ENCODE data around the gene CANT1.
A peak's percentile ranks its signal among the peaks of the same experiment; 100 is the strongest.

CANT1 gene

GRCh38 chr17:79009397-79010303, at the start of gene CANT1:
CANT1 (minus strand) TSS chr17:79009764; CDS start chr17:78997622, 12,142 bp downstream.
- peak; percentile 74 to 75 for DNase-seq (ENCODE audit: low read depth in 1 of 2, low spot score in 1 of 2)

- DNase-seq (ENCODE audit: low read depth in 1 of 2, low spot score in 1 of 2) = no peak
Measured at GRCh38 chr17:79057737-79058385, 48.3 kb upstream of the CANT1 start.

- DNase-seq (ENCODE audit: low read depth in 1 of 2, low spot score in 1 of 2) = no peak
Measured at GRCh38 chr17:79055197-79055596, 45.6 kb upstream of the CANT1 start.

- DNase-seq (ENCODE audit: low read depth in 1 of 2, low spot score in 1 of 2) = no peak
Measured at GRCh38 chr17:79054200-79054960, 44.8 kb upstream of the CANT1 start.

GRCh38 chr17:79053251-79053925, 43.8 kb upstream of the CANT1 start:
- DNase-seq (ENCODE audit: low read depth in 1 of 2, low spot score in 1 of 2) = no peak

GRCh38 chr17:79052131-79052530, 42.6 kb upstream of the CANT1 start:
- no peak for DNase-seq (ENCODE audit: low read depth in 1 of 2, low spot score in 1 of 2)

- no peak for DNase-seq (ENCODE audit: low read depth in 1 of 2, low spot score in 1 of 2)
Measured at GRCh38 chr17:79051306-79051705, 41.7 kb upstream of the CANT1 start.

GRCh38 chr17:79050551-79050950, 41.0 kb upstream of the CANT1 start:
- no peak for DNase-seq (ENCODE audit: low read depth in 1 of 2, low spot score in 1 of 2)

GRCh38 chr17:79049821-79050220, 40.3 kb upstream of the CANT1 start:
- no peak for DNase-seq (ENCODE audit: low read depth in 1 of 2, low spot score in 1 of 2)

GRCh38 chr17:79048826-79049755, 39.5 kb upstream of the CANT1 start:
- DNase-seq (ENCODE audit: low read depth in 1 of 2, low spot score in 1 of 2) = no peak

- DNase-seq (ENCODE audit: low read depth in 1 of 2, low spot score in 1 of 2) = no peak
Measured at GRCh38 chr17:79047923-79048825, 38.6 kb upstream of the CANT1 start.

GRCh38 chr17:79047291-79047920, 37.8 kb upstream of the CANT1 start:
- DNase-seq (ENCODE audit: low read depth in 1 of 2, low spot score in 1 of 2) = no peak

- DNase-seq (ENCODE audit: low read depth in 1 of 2, low spot score in 1 of 2) = no peak
Measured at GRCh38 chr17:79046916-79047280, 37.3 kb upstream of the CANT1 start.

GRCh38 chr17:79046197-79046915, 36.8 kb upstream of the CANT1 start:
- DNase-seq (ENCODE audit: low read depth in 1 of 2, low spot score in 1 of 2) = no peak

- peak; percentile 35 to 51 for DNase-seq (ENCODE audit: low read depth in 1 of 2, low spot score in 1 of 2)
Measured at GRCh38 chr17:79045842-79046196, 36.3 kb upstream of the CANT1 start.

- no peak for DNase-seq (ENCODE audit: low read depth in 1 of 2, low spot score in 1 of 2)
Measured at GRCh38 chr17:79045001-79045729, 35.6 kb upstream of the CANT1 start.

GRCh38 chr17:79044462-79044861, 34.9 kb upstream of the CANT1 start:
- no peak for DNase-seq (ENCODE audit: low read depth in 1 of 2, low spot score in 1 of 2)

All from stimulated activated CD4-positive, alpha-beta T cell treated with anti-CD3 and anti-CD28 coated beads, Interleukin-15, amount 100 ng/mL, for 1 hour (primary cell).